SH-SY5Y (cell line): Measurements from ENCODE around the gene STX4.
A peak's percentile ranks its signal among the peaks of the same experiment; 100 is the strongest.

Experiments used
- GATA2 ChIP-seq: IDR thresholded peaks from 2 replicates; pipeline ENCODE4 v1.6.1; 2011; ENCODE audit warnings: mild to moderate bottlenecking, low read depth, low read length
- GATA3 ChIP-seq: IDR thresholded peaks from 2 replicates; pipeline ENCODE4 v1.6.1; 2011; ENCODE audit warnings: low read depth, mild to moderate bottlenecking, low read length, moderate library complexity

The STX4 gene

GRCh38 chr16:31032736-31033708 lies at the start of gene STX4:
Gene STX4, plus strand, starts transcription at chr16:31033558. Its CDS starts 248 bp downstream, at chr16:31033806.
- TF ChIP-seq GATA3 (no peak), GATA2 (no peak)

- TF ChIP-seq GATA2 (no peak), GATA3 (no peak)
These were observed 49.3 kb upstream of the STX4 start for GRCh38 chr16:30983898-30984610.

- TF ChIP-seq GATA2 (no peak), GATA3 (no peak)
These were observed 48.5 kb upstream of the STX4 start, which contains the start of gene HSD3B7 for GRCh38 chr16:30984669-30985400. Gene HSD3B7, plus strand, starts transcription at chr16:30985207. Its CDS starts 452 bp downstream, at chr16:30985659.

- TF ChIP-seq GATA2 (no peak), GATA3 (no peak)
These were observed 47.8 kb upstream of the STX4 start for GRCh38 chr16:30985401-30986128.

- no peak for TF ChIP-seq GATA3
- TF ChIP-seq GATA2: no peak
These were observed 47.0 kb upstream of the STX4 start for GRCh38 chr16:30986129-30986991.

GRCh38 chr16:30987581-30988190 lies 45.7 kb upstream of the STX4 start:
- no peak for TF ChIP-seq GATA2
- TF ChIP-seq GATA3: no peak

- TF ChIP-seq GATA2 (no peak), GATA3 (no peak)
These were observed 43.8 kb upstream of the STX4 start for GRCh38 chr16:30989469-30990047.

GRCh38 chr16:30990105-30990504 lies 43.3 kb upstream of the STX4 start:
- TF ChIP-seq GATA2 (no peak), GATA3 (no peak)

- no peak for TF ChIP-seq GATA3
- no peak for TF ChIP-seq GATA2
These were observed 42.3 kb upstream of the STX4 start for GRCh38 chr16:30991052-30991451.

- TF ChIP-seq GATA3 (no peak), GATA2 (no peak)
These were observed 41.0 kb upstream of the STX4 start for GRCh38 chr16:30992276-30992780.

- TF ChIP-seq GATA3 (no peak), GATA2 (peak; percentile 27; the same call in 1 of the 2 replicates)
These were observed 40.2 kb upstream of the STX4 start for GRCh38 chr16:30992931-30993816.
